ENCODE results near the gene DPEP2. TPM values are rescaled to one million over a fixed set of nuclear protein-coding genes. Genes with fewer than 3 reads are reported as not detected.

DPEP2 gene
- total and polyA plus RNA-seq, 7 experiments from 2014 or later, result 26.7 to 159 (median 64.8) TPM

GRCh38 chr16:67948015-67948414 lies 51.3 kb downstream of the DPEP2 start:
- Histone ChIP-seq H3K27ac (ENCODE audit: low read depth, low read length) (no peak overlapping the region), H3K27me3 (ENCODE audit: control insufficient read depth in 2 of 2, insufficient read depth in 2 of 2, low read length in 2 of 2) (no peaks in the 10 kb centered on the region), H3K4me3 (ENCODE audit: low read length) (no peak overlapping the region), H3K4me1 (ENCODE audit: control insufficient read depth in 2 of 2, insufficient read depth in 2 of 2, low read length in 2 of 2) (no peaks in the 10 kb centered on the region), H3K36me3 (ENCODE audit: control insufficient read depth in 2 of 3, insufficient read depth in 3 of 3, low read length in 3 of 3) (peaks cover 0 to 80% (median 0%) of the 10 kb centered on the region in 3 experiments), H3K9me3 (ENCODE audit: control insufficient read depth in 2 of 3, low read length in 3 of 3) (no peaks in the 10 kb centered on the region)
- H3K4me3 Mint-ChIP-seq, result no peak overlapping the region
- H3K36me3 Mint-ChIP-seq, result peaks cover 0 to 4% (median 4%) of the 10 kb centered on the region in 5 donors
- no peak for ATAC-seq
- no peak for DNase-seq
- CTCF ChIA-PET, result no interaction called here
- H3K27me3 Mint-ChIP-seq, result no peaks in the 10 kb centered on the region
- peak overlapping the region in 1 of 9 donors; percentile 55 for H3K27ac Mint-ChIP-seq
- H3K9me3 Mint-ChIP-seq, result no peaks in the 10 kb centered on the region
- intact Hi-C loops (cut with micrococcal nuclease), result no loop called here
- H3K4me1 Mint-ChIP-seq, result peaks cover 0 to 4% (median 0%) of the 10 kb centered on the region in 7 donors
- POLR2A ChIA-PET, result interaction anchor here (1.2 kb wide), 1 partner anchor 17 kb away, joined by 4 read pairs; the partner anchor contains the start of gene CTRL

GRCh38 chr16:67946966-67947558 lies 52.2 kb downstream of the DPEP2 start:
- CTCF ChIA-PET, result interaction anchor here (0.7 kb wide), 1 partner anchor 9 kb away, joined by 4 read pairs; no protein-coding TSS in a partner anchor
- H3K4me1 ChIP-seq (ENCODE audit: control insufficient read depth in 2 of 2, insufficient read depth in 2 of 2, low read length in 2 of 2), result no peaks in the 10 kb centered on the region
- Mint-ChIP-seq H3K9me3 (no peaks in the 10 kb centered on the region), H3K4me1 (peaks cover 3 to 6% (median 3%) of the 10 kb centered on the region in 7 donors), H3K27me3 (no peaks in the 10 kb centered on the region), H3K36me3 (peaks cover 0 to 6% (median 3%) of the 10 kb centered on the region in 5 donors), H3K4me3 (no peak overlapping the region), H3K27ac (no peak overlapping the region)
- ATAC-seq (no peak), DNase-seq (no peak)
- H3K27me3 ChIP-seq (ENCODE audit: control insufficient read depth in 2 of 2, insufficient read depth in 2 of 2, low read length in 2 of 2), result no peaks in the 10 kb centered on the region
- H3K9me3 ChIP-seq (ENCODE audit: control insufficient read depth in 2 of 3, low read length in 3 of 3), result no peaks in the 10 kb centered on the region
- intact Hi-C loops (cut with micrococcal nuclease), result no loop called here
- H3K36me3 ChIP-seq (ENCODE audit: control insufficient read depth in 2 of 3, insufficient read depth in 3 of 3, low read length in 3 of 3), result peaks cover 0 to 84% (median 0%) of the 10 kb centered on the region in 3 experiments
- H3K4me3 ChIP-seq (ENCODE audit: low read length), result no peak overlapping the region
- no peak overlapping the region for H3K27ac ChIP-seq (ENCODE audit: low read depth, low read length)
- POLR2A ChIA-PET, result interaction anchor here (0.7 to 1.9 kb wide), 2 partner anchors 10 to 12 kb away, joined by 3 to 4 read pairs; partner anchors contain the start of gene PSMB10

- ATAC-seq (no peak), DNase-seq (no peak)
- Histone ChIP-seq H3K27ac (ENCODE audit: low read depth, low read length) (no peak overlapping the region), H3K4me1 (ENCODE audit: control insufficient read depth in 2 of 2, insufficient read depth in 2 of 2, low read length in 2 of 2) (peaks cover 0 to 7% of the 10 kb centered on the region in 2 donors), H3K27me3 (ENCODE audit: control insufficient read depth in 2 of 2, insufficient read depth in 2 of 2, low read length in 2 of 2) (no peaks in the 10 kb centered on the region), H3K4me3 (ENCODE audit: low read length) (no peak overlapping the region), H3K9me3 (ENCODE audit: control insufficient read depth in 2 of 3, low read length in 3 of 3) (no peaks in the 10 kb centered on the region), H3K36me3 (ENCODE audit: control insufficient read depth in 2 of 3, insufficient read depth in 3 of 3, low read length in 3 of 3) (peaks cover 0 to 75% (median 0%) of the 10 kb centered on the region in 3 experiments)
- CTCF ChIA-PET, result interaction anchor here (0.7 kb wide), 1 partner anchor 8 kb away, joined by 4 read pairs; no protein-coding TSS in a partner anchor
- no peak overlapping the region for H3K4me3 Mint-ChIP-seq
- intact Hi-C loops (cut with micrococcal nuclease), result no loop called here
- no peaks in the 10 kb centered on the region for H3K27me3 Mint-ChIP-seq
- peaks cover 0 to 6% (median 0%) of the 10 kb centered on the region in 5 donors for H3K36me3 Mint-ChIP-seq
- H3K4me1 Mint-ChIP-seq, result peaks cover 6 to 14% (median 11%) of the 10 kb centered on the region in 7 donors
- no peak overlapping the region for H3K27ac Mint-ChIP-seq
- POLR2A ChIA-PET, result interaction anchor here (0.7 to 1.9 kb wide), 2 partner anchors 9 to 11 kb away, joined by 3 to 4 read pairs; partner anchors contain the start of gene PSMB10
- H3K9me3 Mint-ChIP-seq, result no peaks in the 10 kb centered on the region
Measured at GRCh38 chr16:67946128-67946569, 53.1 kb downstream of the DPEP2 start.

GRCh38 chr16:67945392-67945933 lies 53.8 kb downstream of the DPEP2 start:
- H3K4me1 Mint-ChIP-seq, result peaks cover 9 to 19% (median 14%) of the 10 kb centered on the region in 7 donors
- no peaks in the 10 kb centered on the region for H3K9me3 Mint-ChIP-seq
- no peak overlapping the region for H3K4me3 Mint-ChIP-seq
- Histone ChIP-seq H3K4me1 (ENCODE audit: control insufficient read depth in 2 of 2, insufficient read depth in 2 of 2, low read length in 2 of 2) (peaks cover 0 to 11% of the 10 kb centered on the region in 2 donors), H3K36me3 (ENCODE audit: control insufficient read depth in 2 of 3, insufficient read depth in 3 of 3, low read length in 3 of 3) (peaks cover 0 to 68% (median 0%) of the 10 kb centered on the region in 3 experiments), H3K4me3 (ENCODE audit: low read length) (no peak overlapping the region), H3K27ac (ENCODE audit: low read depth, low read length) (no peak overlapping the region), H3K27me3 (ENCODE audit: control insufficient read depth in 2 of 2, insufficient read depth in 2 of 2, low read length in 2 of 2) (no peaks in the 10 kb centered on the region), H3K9me3 (ENCODE audit: control insufficient read depth in 2 of 3, low read length in 3 of 3) (no peaks in the 10 kb centered on the region)
- ChIA-PET POLR2A (interaction anchor here (1.9 kb wide), 1 partner anchor 10 kb away, joined by 4 read pairs; no protein-coding TSS in a partner anchor), CTCF (no interaction called here)
- ATAC-seq (no peak), DNase-seq (no peak)
- no peaks in the 10 kb centered on the region for H3K27me3 Mint-ChIP-seq
- H3K27ac Mint-ChIP-seq, result no peak overlapping the region
- intact Hi-C loops (cut with micrococcal nuclease), result no loop called here
- H3K36me3 Mint-ChIP-seq, result peaks cover 0 to 6% (median 0%) of the 10 kb centered on the region in 5 donors

GRCh38 chr16:67944690-67945391 lies 54.4 kb downstream of the DPEP2 start:
- intact Hi-C loops (cut with micrococcal nuclease), result no loop called here
- peaks cover 0 to 62% (median 0%) of the 10 kb centered on the region in 3 experiments for H3K36me3 ChIP-seq (ENCODE audit: control insufficient read depth in 2 of 3, insufficient read depth in 3 of 3, low read length in 3 of 3)
- H3K4me1 Mint-ChIP-seq, result peaks cover 14 to 25% (median 20%) of the 10 kb centered on the region in 7 donors
- H3K27ac Mint-ChIP-seq, result no peak overlapping the region
- H3K4me3 ChIP-seq (ENCODE audit: low read length), result no peak overlapping the region
- H3K9me3 ChIP-seq (ENCODE audit: control insufficient read depth in 2 of 3, low read length in 3 of 3), result no peaks in the 10 kb centered on the region
- no peak overlapping the region for H3K4me3 Mint-ChIP-seq
- H3K27me3 Mint-ChIP-seq, result no peaks in the 10 kb centered on the region
- peaks cover 0 to 17% of the 10 kb centered on the region in 2 donors for H3K4me1 ChIP-seq (ENCODE audit: control insufficient read depth in 2 of 2, insufficient read depth in 2 of 2, low read length in 2 of 2)
- no peak for DNase-seq
- no peak overlapping the region for H3K27ac ChIP-seq (ENCODE audit: low read depth, low read length)
- H3K36me3 Mint-ChIP-seq, result peaks cover 0 to 10% (median 0%) of the 10 kb centered on the region in 5 donors
- no peak for ATAC-seq
- H3K9me3 Mint-ChIP-seq, result no peaks in the 10 kb centered on the region
- no peaks in the 10 kb centered on the region for H3K27me3 ChIP-seq (ENCODE audit: control insufficient read depth in 2 of 2, insufficient read depth in 2 of 2, low read length in 2 of 2)
- ChIA-PET CTCF (no interaction called here), POLR2A (no interaction called here)

- ATAC-seq (no peak), DNase-seq (no peak)
- ChIA-PET POLR2A (interaction anchor here (0.8 kb wide), 1 partner anchor 21 kb away, joined by 4 read pairs; no protein-coding TSS in a partner anchor), CTCF (no interaction called here)
- Mint-ChIP-seq H3K9me3 (no peaks in the 10 kb centered on the region), H3K36me3 (peaks cover 0 to 10% (median 0%) of the 10 kb centered on the region in 5 donors), H3K27ac (no peak within 1 kb of the TSS), H3K27me3 (no peaks in the 10 kb centered on the region), H3K4me3 (no peak within 1 kb of the TSS), H3K4me1 (peaks cover 17 to 31% (median 25%) of the 10 kb centered on the region in 7 donors)
- no peak within 1 kb of the TSS for H3K27ac ChIP-seq (ENCODE audit: low read depth, low read length)
- H3K4me3 ChIP-seq (ENCODE audit: low read length), result no peak within 1 kb of the TSS
- no peaks in the 10 kb centered on the region for H3K27me3 ChIP-seq (ENCODE audit: control insufficient read depth in 2 of 2, insufficient read depth in 2 of 2, low read length in 2 of 2)
- H3K36me3 ChIP-seq (ENCODE audit: control insufficient read depth in 2 of 3, insufficient read depth in 3 of 3, low read length in 3 of 3), result peaks cover 0 to 57% (median 0%) of the 10 kb centered on the region in 3 experiments
- intact Hi-C loops (cut with micrococcal nuclease), result no loop called here
- peaks cover 0 to 25% of the 10 kb centered on the region in 2 donors for H3K4me1 ChIP-seq (ENCODE audit: control insufficient read depth in 2 of 2, insufficient read depth in 2 of 2, low read length in 2 of 2)
- H3K9me3 ChIP-seq (ENCODE audit: control insufficient read depth in 2 of 3, low read length in 3 of 3), result no peaks in the 10 kb centered on the region
Measured at GRCh38 chr16:67943619-67944504, 55.4 kb downstream of the DPEP2 start, which contains the start of gene LCAT. Gene LCAT (minus strand): TSS chr16:67944120. CDS start chr16:67944101, 19 bp downstream.
